HG02981 (cell line): ENCODE results near the gene NEXN.

Experiments
- ATAC-seq: cut with Tn5 transposase; IDR thresholded peaks from one replicate; pipeline ENCODE4 v1.9.1; 2021; ENCODE audit warnings: mild to moderate bottlenecking, moderate library complexity; ENCODE audit not compliant: unreplicated experiment

NEXN gene

DNA sequence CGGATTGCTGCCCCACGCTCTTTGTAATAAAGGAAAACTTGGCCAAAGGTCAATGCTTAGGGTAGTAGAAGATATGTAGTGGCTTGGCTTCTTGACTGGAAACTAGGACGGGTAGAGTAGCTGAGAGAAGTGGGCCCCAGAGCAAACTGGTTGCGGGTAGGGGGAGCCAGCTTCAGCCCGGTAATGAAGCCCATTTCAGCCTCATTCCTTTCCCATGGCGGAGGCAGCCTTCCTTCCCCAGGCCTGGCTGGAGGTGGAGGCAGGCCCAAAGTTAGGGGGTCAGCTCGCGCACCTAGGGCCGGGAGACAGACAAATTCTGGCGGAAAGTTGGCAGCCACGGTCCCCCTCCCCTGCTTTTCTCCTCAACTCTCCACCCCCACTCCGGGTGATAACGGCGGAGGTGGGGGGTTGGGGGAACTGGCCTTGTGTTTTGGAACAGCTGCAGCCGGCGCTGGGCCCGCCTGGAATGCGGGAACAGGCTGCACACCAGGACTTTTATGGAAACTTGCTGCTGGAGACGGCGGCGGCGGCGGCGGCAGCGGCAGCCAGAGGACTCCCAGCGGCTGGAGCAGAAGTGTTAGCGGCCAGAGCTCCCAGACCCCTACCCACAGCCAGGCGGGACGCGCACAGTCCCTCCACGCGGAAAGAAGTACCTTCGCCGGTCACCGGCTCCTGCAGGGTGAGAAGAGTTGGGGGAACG is at the start of gene NEXN:
Gene NEXN (plus strand): TSS at position 544 of the 700 bp plus-strand sequence. CDS start 27,483 bp downstream, outside the sequence.
- peak; percentile 28 for ATAC-seq

DNA sequence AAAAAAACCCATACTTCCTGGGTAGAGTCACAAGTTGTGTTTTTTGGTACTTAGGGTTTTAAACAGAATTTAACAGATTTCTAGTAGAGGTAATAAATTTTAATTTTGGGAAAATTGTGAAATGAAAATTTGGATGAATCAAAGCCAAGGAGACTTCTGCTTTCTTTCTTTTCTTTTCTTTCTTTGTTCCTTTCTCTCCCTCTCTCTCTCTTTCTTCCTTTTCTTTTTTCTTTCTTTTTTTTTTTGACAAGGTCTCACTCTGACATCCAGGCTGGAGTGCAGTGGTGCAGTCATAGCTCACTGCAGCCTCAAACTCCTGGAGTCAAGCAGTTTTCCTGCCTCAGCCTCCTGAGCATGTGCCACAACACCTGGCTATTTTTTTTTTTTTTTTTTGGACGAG is 46.9 kb upstream of the NEXN start:
- no peak for ATAC-seq

DNA sequence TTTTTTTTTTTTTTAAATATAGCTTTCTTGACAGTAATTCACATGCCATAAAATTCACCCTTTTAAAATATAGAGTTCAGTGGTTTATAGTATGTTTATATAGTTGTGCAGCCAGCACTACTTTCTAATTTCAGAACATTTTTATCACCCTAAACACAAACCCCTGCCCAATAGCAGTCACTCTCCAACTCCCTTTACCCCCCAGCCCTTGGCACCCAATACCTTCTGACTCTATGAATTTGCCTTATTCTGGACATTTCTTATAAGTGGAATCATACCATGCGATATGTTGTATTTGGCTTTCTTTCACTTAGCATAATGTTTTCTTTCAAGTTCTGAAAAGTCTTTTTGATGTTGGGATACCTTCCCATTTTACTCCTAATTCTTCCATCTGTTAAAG is 42.5 kb upstream of the NEXN start:
- ATAC-seq, result no peak

DNA sequence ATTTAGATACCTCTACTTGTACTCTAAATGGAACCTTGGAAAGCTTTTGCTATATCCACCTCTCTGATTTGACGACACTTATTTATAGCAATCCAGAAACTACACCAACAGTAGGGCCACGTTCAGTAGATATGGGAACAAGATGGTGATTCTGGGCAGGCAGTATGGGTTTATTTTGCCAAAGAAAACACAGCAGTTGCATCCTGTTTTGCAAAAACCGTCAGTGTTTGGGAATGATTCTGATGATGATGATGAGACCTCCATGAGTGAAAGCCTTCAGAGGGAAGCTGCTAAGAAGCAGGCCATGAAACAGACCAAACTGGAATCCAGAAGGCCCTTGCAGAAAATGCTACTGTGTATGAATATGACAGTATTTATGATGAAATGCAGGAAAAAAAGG is 41.5 kb upstream of the NEXN start:
- no peak for ATAC-seq

DNA sequence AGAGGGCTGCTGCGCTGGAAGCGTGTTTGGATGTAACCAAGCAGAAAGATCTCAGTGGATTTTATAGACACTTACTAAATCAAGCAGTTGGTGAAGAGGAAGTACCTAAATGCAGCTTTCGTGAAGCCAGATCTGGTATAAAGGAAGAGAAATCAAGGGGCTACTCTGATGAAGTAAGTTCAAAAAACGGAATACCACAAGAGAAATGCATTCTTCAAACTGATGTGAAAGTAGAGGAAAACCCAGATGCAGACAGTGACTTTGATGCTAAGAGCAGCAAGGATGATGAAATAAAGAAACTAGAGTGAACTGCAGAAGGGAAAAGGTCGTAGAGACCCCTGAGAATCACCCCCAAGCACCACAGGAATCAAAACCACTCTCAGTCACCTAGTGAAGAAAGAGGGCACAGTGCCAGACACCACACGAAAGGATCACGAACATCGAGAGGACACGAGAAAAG is 40.8 kb upstream of the NEXN start:
- ATAC-seq, result no peak

DNA sequence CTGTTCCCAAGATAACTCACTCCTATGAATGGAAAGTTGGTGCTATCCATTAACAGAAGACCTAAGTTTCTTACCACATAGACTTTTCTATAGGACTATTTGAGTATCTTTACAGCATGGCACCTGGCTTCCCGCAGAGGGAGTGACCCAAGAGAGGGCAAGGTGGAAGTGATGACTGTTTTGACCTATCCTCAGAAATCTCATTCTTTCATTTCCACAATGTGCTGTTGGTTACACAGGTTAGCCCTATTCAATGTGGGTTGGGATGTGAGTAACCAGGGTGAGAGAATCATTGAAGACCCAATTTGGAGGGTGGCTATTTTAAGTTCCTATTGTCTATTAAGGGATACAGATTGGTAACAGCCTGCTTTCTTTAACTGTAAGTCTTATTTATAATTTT is 38.3 kb upstream of the NEXN start:
- ATAC-seq, result no peak

DNA sequence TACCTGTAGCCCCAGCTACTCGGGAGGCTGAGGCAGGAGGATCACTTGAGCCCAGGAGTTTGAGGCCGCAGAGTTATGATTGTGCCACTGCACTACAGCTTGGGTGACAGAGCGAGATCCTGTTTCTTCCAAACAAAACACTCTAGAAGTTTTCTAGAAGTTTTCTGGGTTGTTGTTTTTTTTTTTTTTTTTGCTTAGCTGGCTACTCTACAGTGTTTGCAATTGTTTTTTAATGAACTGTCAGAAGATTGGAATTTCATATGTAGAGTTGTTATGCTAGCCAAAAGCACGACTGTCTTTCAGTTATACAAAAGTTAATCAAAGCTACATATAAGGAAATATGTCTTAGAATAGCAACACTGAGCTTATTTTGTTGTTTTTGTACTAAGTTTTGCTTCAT is 30.9 kb upstream of the NEXN start:
- ATAC-seq, result no peak

- no peak for ATAC-seq
Measured at GRCh38 chr1:77858725-77859124, 29.7 kb upstream of the NEXN start.

- no peak for ATAC-seq
Measured at GRCh38 chr1:77859248-77859647, 29.2 kb upstream of the NEXN start.

- ATAC-seq, result no peak
Measured at GRCh38 chr1:77866296-77866695, 22.1 kb upstream of the NEXN start.

DNA sequence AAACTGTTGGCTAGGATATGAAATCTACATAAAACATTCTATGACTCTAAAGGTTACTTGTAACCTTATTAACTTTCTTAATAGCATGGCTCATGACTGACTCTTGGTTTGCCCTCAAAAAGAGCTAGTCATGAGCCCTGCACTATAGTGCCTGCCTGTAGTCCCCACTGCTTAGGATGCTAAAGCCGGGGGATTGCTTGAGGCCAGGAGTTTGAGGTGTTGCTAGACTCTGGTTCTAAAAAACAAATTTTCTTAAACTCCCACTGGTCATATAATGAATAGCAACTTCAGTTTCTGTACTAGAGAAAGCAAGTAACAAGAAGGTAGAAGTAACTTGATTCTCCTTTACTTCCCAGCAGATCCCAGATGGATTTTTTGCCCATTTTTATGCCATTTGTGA is 15.8 kb upstream of the NEXN start:
- no peak for ATAC-seq

DNA sequence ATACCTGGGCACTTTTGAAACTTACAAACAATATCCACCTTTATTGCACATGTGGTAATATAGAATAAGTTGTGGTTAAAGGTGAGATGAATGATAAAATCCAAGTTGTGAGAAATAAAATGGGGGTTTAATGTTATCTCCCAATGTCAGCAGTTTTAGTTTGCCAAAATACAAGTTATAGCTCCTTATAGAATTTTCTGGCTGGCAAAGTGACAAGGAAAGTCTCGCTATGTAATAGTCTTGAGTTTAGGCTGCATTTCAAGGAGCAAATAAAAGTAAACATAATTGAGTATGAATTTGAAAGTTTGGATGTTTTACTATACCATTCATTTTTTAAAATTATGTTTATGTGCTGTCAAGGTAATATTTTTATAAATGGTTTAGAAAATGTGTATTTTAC is 15.0 kb upstream of the NEXN start:
- no peak for ATAC-seq

DNA sequence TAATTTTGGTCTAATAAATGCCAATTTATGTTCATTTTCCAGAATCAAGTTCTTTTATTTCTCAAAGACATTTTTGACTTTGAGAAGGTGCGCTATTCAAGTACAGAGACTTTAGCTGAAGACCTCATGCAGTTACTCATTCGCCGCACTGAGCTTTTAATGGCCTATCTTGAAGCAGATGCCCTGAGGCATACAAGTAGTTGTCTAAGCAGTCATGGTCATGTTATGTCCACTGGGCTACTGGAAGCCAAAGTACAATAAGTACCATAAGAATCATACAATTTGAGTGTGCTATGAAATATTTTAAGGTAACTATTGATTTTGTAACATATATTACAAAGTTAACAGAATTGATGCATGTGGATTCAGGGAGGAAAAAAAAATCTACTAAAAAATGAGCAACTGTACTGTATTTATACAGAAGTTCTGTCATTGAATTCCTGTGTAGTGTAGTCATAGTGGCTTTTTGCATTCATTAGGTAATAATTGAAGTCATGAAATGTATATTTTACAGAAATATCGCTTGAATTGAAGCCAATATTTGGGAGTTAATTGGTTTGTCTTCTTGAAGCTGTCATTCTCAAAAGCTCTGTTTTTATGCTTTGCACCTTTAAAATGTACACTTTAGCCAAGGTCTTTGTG is 13.5 kb upstream of the NEXN start:
- ATAC-seq, result no peak

- no peak for ATAC-seq
Measured at GRCh38 chr1:77876884-77877283, 11.5 kb upstream of the NEXN start.

DNA sequence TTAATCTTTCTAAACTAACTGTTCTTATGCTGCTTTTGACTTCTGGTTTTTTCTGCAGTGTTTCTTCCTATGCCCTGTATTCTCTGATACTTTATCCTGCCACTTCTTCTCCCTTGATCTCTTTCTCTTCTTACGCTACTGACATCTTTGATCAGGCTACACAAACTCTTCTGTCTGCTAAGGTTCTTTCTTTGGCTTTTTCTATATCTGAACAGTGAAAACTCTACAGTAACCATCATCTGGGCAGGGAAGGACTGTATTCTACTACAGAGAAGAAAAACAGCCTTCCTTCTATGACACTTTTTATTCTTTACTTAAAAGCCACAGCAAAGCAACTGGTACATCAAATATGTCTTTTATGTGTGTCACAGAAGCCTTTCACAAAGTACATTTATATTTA is 7.4 kb upstream of the NEXN start:
- ATAC-seq, result no peak

- ATAC-seq, result no peak
Measured at GRCh38 chr1:77882411-77882810, 6.0 kb upstream of the NEXN start.

DNA sequence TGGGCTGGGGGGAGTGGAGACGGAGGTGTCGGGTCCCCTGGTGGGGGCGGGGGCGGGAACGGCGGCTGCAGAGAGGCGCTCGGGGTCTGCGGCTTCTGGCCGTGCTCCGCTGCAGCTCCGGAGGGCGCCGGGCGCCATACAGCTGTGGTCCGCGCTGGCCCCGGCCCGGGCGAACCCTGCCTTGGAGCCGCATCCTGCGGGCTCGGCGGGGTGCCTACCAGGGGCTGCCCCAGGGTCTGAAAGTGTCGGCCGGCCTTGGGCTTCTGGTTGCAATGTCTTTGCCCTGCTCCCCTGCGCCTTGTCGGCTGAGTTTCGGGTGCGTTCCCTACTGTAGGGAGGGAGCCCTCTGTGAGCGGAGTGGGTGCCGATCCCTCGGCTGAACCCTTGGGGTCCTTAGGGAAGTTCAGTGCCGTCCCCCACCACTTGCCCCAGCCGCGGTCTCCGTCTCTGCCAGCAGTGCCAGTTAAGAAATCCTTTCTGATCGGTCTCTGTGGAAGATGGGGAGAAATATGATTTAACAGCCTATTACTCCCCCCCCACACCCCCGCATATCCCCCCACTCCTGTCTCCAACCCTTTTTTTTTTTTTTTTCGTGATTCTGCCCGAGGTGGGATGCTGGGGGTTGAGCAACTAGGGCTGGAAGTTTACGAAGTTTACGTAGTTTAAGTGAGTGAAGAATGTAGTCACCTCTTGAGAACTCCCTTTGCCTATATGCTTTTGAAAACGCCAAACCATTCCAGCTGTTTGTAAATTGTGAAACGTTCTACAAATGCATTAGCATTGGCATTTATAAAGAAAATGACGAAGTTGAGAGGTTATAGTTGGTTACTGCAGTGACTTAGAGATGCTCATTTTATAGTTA is 588 bp downstream of the NEXN start:
- peak; percentile 68 for ATAC-seq

DNA sequence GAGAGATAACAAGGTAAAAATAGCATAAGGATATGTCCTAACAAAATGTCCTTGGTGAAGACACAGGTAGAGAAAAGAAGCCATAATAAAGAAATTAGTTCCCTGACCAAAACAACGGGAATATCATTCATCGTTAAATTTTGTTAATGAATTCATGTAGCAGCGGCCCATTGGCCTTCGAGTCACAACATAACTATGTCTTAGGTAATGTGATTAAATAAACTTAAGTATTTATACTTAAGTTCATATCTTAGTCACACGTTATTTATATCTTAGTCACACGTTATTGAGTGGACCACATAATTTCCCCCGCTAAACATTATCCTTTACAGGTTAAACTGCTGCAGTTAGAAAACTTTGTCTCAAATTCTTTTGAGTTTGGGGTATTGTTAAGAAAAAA is 1.2 kb downstream of the NEXN start:
- no peak for ATAC-seq

- ATAC-seq, result no peak
Measured at GRCh38 chr1:77891200-77891599, 2.8 kb downstream of the NEXN start.

DNA sequence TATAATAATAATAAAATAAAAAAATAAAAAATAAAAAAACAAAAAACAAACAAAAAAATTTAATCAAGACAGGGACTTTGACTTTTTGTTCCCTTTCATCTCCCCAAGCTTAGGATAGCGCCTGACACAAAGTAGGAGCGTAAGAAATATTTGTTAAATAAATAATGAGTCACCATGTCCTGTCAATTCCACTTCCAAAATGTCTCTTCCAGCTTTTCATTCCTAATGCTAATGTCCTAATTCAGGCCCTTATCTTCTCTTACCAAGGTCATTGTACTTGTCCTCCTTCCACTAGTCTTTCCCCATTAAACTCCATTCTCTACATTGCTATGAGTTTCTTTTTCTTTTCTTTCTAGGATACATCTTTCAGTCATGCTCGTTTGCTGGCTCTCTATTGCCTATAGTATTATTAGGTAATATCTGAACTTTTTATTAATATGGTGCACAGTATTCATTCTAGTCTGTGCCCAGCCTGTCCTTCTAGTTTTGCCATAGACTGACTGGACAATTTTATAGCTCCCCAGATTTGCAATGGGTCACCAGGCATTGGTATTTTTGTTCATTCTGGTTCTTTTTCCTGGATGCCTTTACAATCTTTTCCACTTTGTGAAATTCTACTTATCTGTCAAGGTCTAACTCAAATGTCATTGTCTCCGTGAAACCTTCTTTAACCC is 11.4 kb downstream of the NEXN start:
- ATAC-seq, result no peak

DNA sequence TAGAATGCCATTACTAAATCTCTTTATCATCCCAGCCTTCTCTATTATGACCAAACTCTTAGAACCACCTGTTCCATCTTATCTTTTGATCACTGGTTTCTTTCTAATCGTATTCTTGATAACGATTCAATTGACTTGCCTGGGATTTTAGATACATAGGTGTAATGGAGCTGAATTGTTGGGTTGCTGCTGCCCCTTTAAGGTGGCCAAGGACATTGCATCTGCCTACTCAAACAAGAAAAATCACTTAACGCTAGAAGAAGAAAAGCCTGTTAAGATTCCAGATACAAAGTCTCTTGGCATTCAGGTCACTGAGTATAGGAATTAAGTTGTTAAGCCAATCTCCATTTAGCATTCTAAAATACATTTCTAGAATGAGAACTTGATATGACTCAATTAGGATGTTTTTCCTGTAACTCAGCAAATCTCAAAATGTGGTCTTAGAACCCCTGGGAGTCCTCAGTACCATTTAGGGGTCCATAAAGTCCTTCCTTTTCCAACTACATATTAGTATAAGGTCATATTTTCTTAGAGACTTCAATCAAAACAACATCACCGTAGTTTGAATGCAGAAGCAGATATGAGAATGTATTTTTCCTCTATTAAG is 12.4 kb downstream of the NEXN start:
- ATAC-seq, result no peak
